ENCODE measurements around the gene SLC35A4.

Gene SLC35A4

GRCh38 chr5:140566665-140567064, 2.0 kb downstream of the SLC35A4 start:
- Histone ChIP-seq H3K27ac (no peak overlapping the region), H3K36me3 (replicated peaks) (peaks cover 7% of the 10 kb centered on the region), H3K27me3 (replicated peaks) (no peaks in the 10 kb centered on the region), H3K4me3 (ENCODE audit: low read depth, low read length) (no peak overlapping the region)
- no peak for DNase-seq
- no peak for TF ChIP-seq CTCF (IDR thresholded peaks at IDR 0.05; ENCODE audit: low read depth, low read length, missing control alignments)
- in situ Hi-C loops (cut with HindIII; ENCODE audit: low pct_ligation_motif_present, low sequenced_read_pairs): no loop called here

DNA sequence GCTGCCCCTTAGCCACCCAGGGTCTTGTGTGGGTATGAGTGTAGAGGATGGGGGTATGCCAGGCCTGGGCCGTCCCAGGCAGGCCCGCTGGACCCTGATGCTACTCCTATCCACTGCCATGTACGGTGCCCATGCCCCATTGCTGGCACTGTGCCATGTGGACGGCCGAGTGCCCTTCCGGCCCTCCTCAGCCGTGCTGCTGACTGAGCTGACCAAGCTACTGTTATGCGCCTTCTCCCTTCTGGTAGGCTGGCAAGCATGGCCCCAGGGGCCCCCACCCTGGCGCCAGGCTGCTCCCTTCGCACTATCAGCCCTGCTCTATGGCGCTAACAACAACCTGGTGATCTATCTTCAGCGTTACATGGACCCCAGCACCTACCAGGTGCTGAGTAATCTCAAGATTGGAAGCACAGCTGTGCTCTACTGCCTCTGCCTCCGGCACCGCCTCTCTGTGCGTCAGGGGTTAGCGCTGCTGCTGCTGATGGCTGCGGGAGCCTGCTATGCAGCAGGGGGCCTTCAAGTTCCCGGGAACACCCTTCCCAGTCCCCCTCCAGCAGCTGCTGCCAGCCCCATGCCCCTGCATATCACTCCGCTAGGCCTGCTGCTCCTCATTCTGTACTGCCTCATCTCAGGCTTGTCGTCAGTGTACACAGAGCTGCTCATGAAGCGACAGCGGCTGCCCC, 2.6 kb downstream of the SLC35A4 start:
- TF ChIP-seq CTCF (IDR thresholded peaks at IDR 0.05; ENCODE audit: low read depth, low read length, missing control alignments): no peak
- no peak overlapping the region for H3K27ac ChIP-seq
- no peaks in the 10 kb centered on the region for H3K27me3 ChIP-seq (replicated peaks)
- in situ Hi-C loops (cut with HindIII; ENCODE audit: low pct_ligation_motif_present, low sequenced_read_pairs): no loop called here
- H3K36me3 ChIP-seq (replicated peaks): peaks cover 7% of the 10 kb centered on the region
- H3K4me3 ChIP-seq (ENCODE audit: low read depth, low read length): no peak overlapping the region
- no peak for DNase-seq

DNA sequence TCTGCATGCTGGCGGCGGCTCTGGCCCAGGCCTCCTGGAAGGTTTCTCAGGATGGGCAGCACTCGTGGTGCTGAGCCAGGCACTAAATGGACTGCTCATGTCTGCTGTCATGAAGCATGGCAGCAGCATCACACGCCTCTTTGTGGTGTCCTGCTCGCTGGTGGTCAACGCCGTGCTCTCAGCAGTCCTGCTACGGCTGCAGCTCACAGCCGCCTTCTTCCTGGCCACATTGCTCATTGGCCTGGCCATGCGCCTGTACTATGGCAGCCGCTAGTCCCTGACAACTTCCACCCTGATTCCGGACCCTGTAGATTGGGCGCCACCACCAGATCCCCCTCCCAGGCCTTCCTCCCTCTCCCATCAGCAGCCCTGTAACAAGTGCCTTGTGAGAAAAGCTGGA, 3.2 kb downstream of the SLC35A4 start:
- TF ChIP-seq CTCF (IDR thresholded peaks at IDR 0.05; ENCODE audit: low read depth, low read length, missing control alignments): no peak
- Histone ChIP-seq H3K27ac (no peak overlapping the region), H3K36me3 (replicated peaks) (peaks cover 7% of the 10 kb centered on the region), H3K4me3 (ENCODE audit: low read depth, low read length) (no peak overlapping the region), H3K27me3 (replicated peaks) (no peaks in the 10 kb centered on the region)
- DNase-seq: no peak
- in situ Hi-C loops (cut with HindIII; ENCODE audit: low pct_ligation_motif_present, low sequenced_read_pairs): no loop called here

GRCh38 chr5:140568443-140569063, 3.9 kb downstream of the SLC35A4 start:
- no peak overlapping the region for H3K4me3 ChIP-seq (ENCODE audit: low read depth, low read length)
- TF ChIP-seq CTCF (IDR thresholded peaks at IDR 0.05; ENCODE audit: low read depth, low read length, missing control alignments): no peak
- in situ Hi-C loops (cut with HindIII; ENCODE audit: low pct_ligation_motif_present, low sequenced_read_pairs): no loop called here

DNA sequence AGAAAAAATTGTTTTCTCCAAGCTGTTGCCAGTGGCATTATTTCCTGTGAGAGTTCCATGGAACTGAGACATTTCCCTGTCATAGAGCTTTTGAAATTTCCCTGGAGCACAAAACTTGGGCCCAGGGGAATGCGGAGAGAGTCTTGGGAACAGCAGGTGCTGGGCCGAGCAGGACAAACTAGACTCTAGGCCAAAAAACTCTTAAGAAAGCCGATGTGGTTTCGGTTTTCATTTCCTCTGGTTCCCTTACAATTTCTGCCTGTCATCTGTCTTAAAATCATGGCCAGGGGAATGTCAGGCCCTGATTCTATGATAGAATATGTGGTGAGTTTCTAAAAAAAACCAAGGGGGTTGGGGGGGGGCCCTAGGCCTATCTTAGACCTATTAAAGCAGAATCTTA, 4.6 kb downstream of the SLC35A4 start:
- Histone ChIP-seq H3K27me3 (replicated peaks) (no peaks in the 10 kb centered on the region), H3K4me3 (ENCODE audit: low read depth, low read length) (no peak overlapping the region), H3K27ac (no peak overlapping the region), H3K36me3 (replicated peaks) (peaks cover 7% of the 10 kb centered on the region)
- no peak for DNase-seq
- no peak for TF ChIP-seq CTCF (IDR thresholded peaks at IDR 0.05; ENCODE audit: low read depth, low read length, missing control alignments)
- in situ Hi-C loops (cut with HindIII; ENCODE audit: low pct_ligation_motif_present, low sequenced_read_pairs): no loop called here

More at GRCh38 chr5:140568443-140569063, 3.9 kb downstream of the SLC35A4 start:
- Histone ChIP-seq H3K36me3 (replicated peaks) (peaks cover 7% of the 10 kb centered on the region), H3K27ac (no peak overlapping the region), H3K27me3 (replicated peaks) (no peaks in the 10 kb centered on the region)
- DNase-seq: no peak
